Measurements from ENCODE around the gene FIGNL2.

The FIGNL2 gene

DNA sequence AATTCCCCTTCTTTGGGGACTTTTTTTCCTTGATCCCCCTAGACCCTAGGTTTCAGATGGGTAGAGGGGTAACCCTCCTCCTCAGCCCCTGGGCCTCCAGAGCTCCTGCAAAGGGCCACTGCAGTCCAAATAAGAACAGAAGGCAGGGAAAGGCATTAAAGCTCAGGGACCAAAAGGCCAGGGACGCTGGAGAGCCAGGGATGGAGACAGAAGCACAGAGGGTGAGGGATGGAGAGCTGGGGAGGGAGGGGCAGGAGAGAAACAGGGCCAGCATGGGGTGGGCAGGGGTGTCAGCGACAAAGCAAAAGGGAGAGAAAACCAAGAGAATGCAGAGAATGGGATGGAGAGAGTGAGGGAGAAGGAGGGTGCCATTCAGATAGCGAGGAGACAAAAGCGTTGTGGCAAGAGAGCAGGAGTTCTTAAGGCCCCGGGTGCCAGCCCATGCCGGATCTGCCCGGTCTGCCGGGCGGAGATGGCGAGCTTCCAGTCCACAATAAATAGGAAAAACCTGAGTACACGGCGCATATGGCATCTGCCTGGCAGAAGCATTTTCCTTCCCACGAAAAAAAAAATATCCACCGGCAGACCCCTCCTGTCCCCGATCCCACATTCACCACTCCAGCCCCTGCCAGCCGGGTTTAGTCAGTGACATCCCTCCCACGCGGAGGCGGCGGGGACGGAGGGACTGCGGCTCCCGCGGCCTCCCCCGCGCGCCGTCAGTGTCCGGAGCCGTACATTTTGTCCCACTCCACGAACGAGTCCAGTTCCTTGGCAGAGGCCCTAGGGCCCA lies 28.6 kb downstream of the FIGNL2 start:
- TF ChIP-seq, protein P1, sequence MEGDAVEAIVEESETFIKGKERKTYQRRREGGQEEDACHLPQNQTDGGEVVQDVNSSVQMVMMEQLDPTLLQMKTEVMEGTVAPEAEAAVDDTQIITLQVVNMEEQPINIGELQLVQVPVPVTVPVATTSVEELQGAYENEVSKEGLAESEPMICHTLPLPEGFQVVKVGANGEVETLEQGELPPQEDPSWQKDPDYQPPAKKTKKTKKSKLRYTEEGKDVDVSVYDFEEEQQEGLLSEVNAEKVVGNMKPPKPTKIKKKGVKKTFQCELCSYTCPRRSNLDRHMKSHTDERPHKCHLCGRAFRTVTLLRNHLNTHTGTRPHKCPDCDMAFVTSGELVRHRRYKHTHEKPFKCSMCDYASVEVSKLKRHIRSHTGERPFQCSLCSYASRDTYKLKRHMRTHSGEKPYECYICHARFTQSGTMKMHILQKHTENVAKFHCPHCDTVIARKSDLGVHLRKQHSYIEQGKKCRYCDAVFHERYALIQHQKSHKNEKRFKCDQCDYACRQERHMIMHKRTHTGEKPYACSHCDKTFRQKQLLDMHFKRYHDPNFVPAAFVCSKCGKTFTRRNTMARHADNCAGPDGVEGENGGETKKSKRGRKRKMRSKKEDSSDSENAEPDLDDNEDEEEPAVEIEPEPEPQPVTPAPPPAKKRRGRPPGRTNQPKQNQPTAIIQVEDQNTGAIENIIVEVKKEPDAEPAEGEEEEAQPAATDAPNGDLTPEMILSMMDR (IDR thresholded peaks at IDR 0.05; ENCODE audit: low read depth, low read length) = no peak
- no peak for TF ChIP-seq EZH2phosphoT487 (IDR thresholded peaks at IDR 0.05; ENCODE audit: low read depth)
- Histone ChIP-seq H3K4me2 (ENCODE audit: low read length) (peak overlapping the region; percentile 50), H3K4me3 (ENCODE audit: low read length) (peak overlapping the region; percentile 76), H3K9me3 (ENCODE audit: insufficient read depth, low read length) (no peaks in the 10 kb centered on the region), H3K9ac (ENCODE audit: low read length) (peak overlapping the region; percentile 47; the same call in 1 of the 2 replicates), H3K36me3 (replicated peaks; ENCODE audit: low read depth, low read length) (no peaks in the 10 kb centered on the region), H2AFZ (ENCODE audit: low read depth, low read length) (no peak overlapping the region), H4K20me1 (ENCODE audit: insufficient read depth, low read length) (no peaks in the 10 kb centered on the region), H3K27me3 (ENCODE audit: low read depth, low read length) (0 out of 2 replicates have a peak, but pooled peaks cover 3% of the 10 kb centered on the region), H3K27ac (ENCODE audit: low read length) (no peak overlapping the region), H3K4me1 (ENCODE audit: low read length) (no peaks in the 10 kb centered on the region), H3K79me2 (ENCODE audit: low read length) (no peaks in the 10 kb centered on the region)

DNA sequence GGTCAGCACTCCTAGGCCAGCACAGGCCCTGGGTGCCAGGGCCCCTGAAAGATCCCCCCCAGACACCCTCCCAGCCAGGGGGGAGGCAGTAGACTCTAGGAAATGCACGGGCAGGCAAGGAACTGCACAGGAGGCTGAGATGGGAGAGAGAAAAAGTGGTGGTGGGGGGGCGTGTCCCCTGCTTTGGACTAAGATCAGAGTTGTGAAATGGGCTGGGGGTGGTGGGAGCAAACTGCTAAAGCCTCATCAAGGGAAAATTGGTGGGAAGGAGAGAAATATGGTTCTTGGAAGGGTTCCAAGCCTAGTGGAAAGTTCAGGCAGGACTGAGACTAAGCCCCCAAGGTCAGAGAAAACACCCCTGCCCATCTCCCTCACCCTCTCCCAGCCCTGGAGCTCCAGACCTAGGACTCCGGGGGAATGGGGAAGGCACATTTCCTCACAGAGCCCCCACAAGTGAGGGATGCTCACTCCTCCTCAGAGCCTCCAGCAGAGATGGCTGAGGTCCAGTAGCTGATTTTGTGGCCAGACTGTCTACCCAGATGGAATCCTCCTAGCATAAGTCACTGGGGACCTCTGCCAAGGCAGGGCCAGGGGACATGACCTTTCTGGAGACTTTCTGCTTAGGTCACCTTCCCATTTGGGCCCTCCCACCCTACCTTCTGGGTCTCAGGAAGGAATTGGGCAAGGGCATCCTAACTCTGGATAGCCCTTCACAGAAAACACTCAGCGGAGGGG lies 29.8 kb downstream of the FIGNL2 start:
- H3K36me3 ChIP-seq (replicated peaks; ENCODE audit: low read depth, low read length) = no peaks in the 10 kb centered on the region
- H3K4me1 ChIP-seq (ENCODE audit: low read length) = no peaks in the 10 kb centered on the region
- no peaks in the 10 kb centered on the region for H3K79me2 ChIP-seq (ENCODE audit: low read length)
- H3K27ac ChIP-seq (ENCODE audit: low read length) = no peak overlapping the region
- H3K9me3 ChIP-seq (ENCODE audit: insufficient read depth, low read length) = no peaks in the 10 kb centered on the region
- no peaks in the 10 kb centered on the region for H3K27me3 ChIP-seq (ENCODE audit: low read depth, low read length)
- H3K4me2 ChIP-seq (ENCODE audit: low read length) = no peak overlapping the region
- H3K9ac ChIP-seq (ENCODE audit: low read length) = no peak overlapping the region
- TF ChIP-seq, protein P1 (IDR thresholded peaks at IDR 0.05; ENCODE audit: low read depth, low read length) = no peak
- TF ChIP-seq EZH2phosphoT487 (IDR thresholded peaks at IDR 0.05; ENCODE audit: low read depth) = no peak
- no peaks in the 10 kb centered on the region for H4K20me1 ChIP-seq (ENCODE audit: insufficient read depth, low read length)
- no peak overlapping the region for H2AFZ ChIP-seq (ENCODE audit: low read depth, low read length)
- no peak overlapping the region for H3K4me3 ChIP-seq (ENCODE audit: low read length)

DNA sequence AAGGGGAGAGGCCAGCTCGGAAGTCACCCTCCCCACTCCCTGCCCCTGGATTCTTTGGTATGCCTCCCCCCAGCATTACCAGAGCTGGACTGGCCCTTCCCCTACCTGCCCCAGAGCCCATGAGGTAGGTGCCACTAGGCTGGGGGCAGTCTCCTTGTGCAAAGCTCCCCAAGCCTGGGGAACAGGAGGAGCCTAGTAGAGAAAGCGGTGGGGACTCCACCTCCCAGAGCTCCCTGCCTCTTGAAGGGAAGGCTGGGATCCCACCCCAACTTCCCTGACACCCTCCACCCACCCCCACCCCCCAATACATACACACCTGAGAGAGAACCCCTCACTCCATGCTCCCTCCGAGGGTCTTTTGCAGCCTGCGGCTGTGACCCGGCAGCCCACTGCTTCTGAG lies 30.4 kb downstream of the FIGNL2 start:
- TF ChIP-seq, protein P1 (IDR thresholded peaks at IDR 0.05; ENCODE audit: low read depth, low read length) = no peak
- no peak for TF ChIP-seq EZH2phosphoT487 (IDR thresholded peaks at IDR 0.05; ENCODE audit: low read depth)
- Histone ChIP-seq H3K9me3 (ENCODE audit: insufficient read depth, low read length) (no peaks in the 10 kb centered on the region), H3K9ac (ENCODE audit: low read length) (no peak overlapping the region), H3K4me2 (ENCODE audit: low read length) (no peak overlapping the region), H3K4me1 (ENCODE audit: low read length) (no peaks in the 10 kb centered on the region), H3K27me3 (ENCODE audit: low read depth, low read length) (no peaks in the 10 kb centered on the region), H3K4me3 (ENCODE audit: low read length) (no peak overlapping the region), H3K27ac (ENCODE audit: low read length) (no peak overlapping the region), H3K79me2 (ENCODE audit: low read length) (no peaks in the 10 kb centered on the region), H2AFZ (ENCODE audit: low read depth, low read length) (no peak overlapping the region), H3K36me3 (replicated peaks; ENCODE audit: low read depth, low read length) (no peaks in the 10 kb centered on the region), H4K20me1 (ENCODE audit: insufficient read depth, low read length) (no peaks in the 10 kb centered on the region)
